ENCODE data around the gene PHF1. TPM values are rescaled to one million over a fixed set of nuclear protein-coding genes. Genes with fewer than 3 reads are reported as not detected.
"Not testable (repeated sequence)": the region's sequence is repeated elsewhere in the genome, so short reads cannot be mapped to it uniquely, and the experiment has no call there.

PHF1 gene
- total RNA-seq, 1 experiment from 2014 or later, result 25.5 TPM

GRCh38 chr6:33380272-33380981 lies 30.4 kb upstream of the PHF1 start:
- Histone ChIP-seq H3K36me3 (no peaks in the 10 kb centered on the region), H3K27ac (no peak overlapping the region), H3K4me3 (no peak overlapping the region), H3K27me3 (no peaks in the 10 kb centered on the region; the same call in 1 of the 2 replicates), H3K4me1 (no peaks in the 10 kb centered on the region), H3K9me3 (replicated peaks) (no peaks in the 10 kb centered on the region)
- no peak for DNase-seq

- Histone ChIP-seq H3K36me3 (no peaks in the 10 kb centered on the region), H3K27ac (no peak overlapping the region), H3K4me1 (no peaks in the 10 kb centered on the region), H3K4me3 (no peak overlapping the region), H3K27me3 (no peaks in the 10 kb centered on the region; the same call in 1 of the 2 replicates), H3K9me3 (replicated peaks) (no peaks in the 10 kb centered on the region)
- no peak for DNase-seq
These were observed 27.2 kb upstream of the PHF1 start for GRCh38 chr6:33383427-33384185.

- Histone ChIP-seq H3K36me3 (no peaks in the 10 kb centered on the region), H3K4me3 (no peak overlapping the region), H3K9me3 (replicated peaks) (no peaks in the 10 kb centered on the region), H3K27me3 (no peaks in the 10 kb centered on the region; the same call in 1 of the 2 replicates), H3K4me1 (no peaks in the 10 kb centered on the region), H3K27ac (no peak overlapping the region)
- DNase-seq, result no peak
These were observed 26.2 kb upstream of the PHF1 start for GRCh38 chr6:33384581-33385020.

- H3K27me3 ChIP-seq, result no peaks in the 10 kb centered on the region
- no peak overlapping the region for H3K27ac ChIP-seq
- H3K4me1 ChIP-seq, result peaks cover 11% of the 10 kb centered on the region
- DNase-seq, result no peak
- no peak overlapping the region for H3K4me3 ChIP-seq
- H3K9me3 ChIP-seq (replicated peaks), result no peaks in the 10 kb centered on the region
- H3K36me3 ChIP-seq, result peaks cover 7% of the 10 kb centered on the region; the same call in 1 of the 2 replicates
These were observed 20.6 kb upstream of the PHF1 start for GRCh38 chr6:33390173-33390572.

GRCh38 chr6:33390767-33391277 lies 20.0 kb upstream of the PHF1 start:
- no peaks in the 10 kb centered on the region for H3K9me3 ChIP-seq (replicated peaks)
- peaks cover 11% of the 10 kb centered on the region for H3K4me1 ChIP-seq
- DNase-seq, result no peak
- peaks cover 12% of the 10 kb centered on the region; the same call in 1 of the 2 replicates for H3K36me3 ChIP-seq
- no peaks in the 10 kb centered on the region for H3K27me3 ChIP-seq
- H3K4me3 ChIP-seq, result peak overlapping the region; percentile 37
- H3K27ac ChIP-seq, result peak overlapping the region; percentile 53

- Histone ChIP-seq H3K27me3 (no peaks in the 10 kb centered on the region), H3K36me3 (peaks cover 15% of the 10 kb centered on the region; the same call in 1 of the 2 replicates), H3K27ac (peak within 1 kb of the TSS; percentile 87), H3K4me3 (peak within 1 kb of the TSS; percentile 80), H3K4me1 (peaks cover 11% of the 10 kb centered on the region), H3K9me3 (replicated peaks) (no peaks in the 10 kb centered on the region)
- DNase-seq, result peak; percentile 99
These were observed 19.4 kb upstream of the PHF1 start, which contains the start of gene KIFC1 for GRCh38 chr6:33391278-33391921. Gene KIFC1, plus strand, starts transcription at chr6:33391823. Its CDS starts 163 bp downstream, at chr6:33391986.

- peak overlapping the region; percentile 80 for H3K4me3 ChIP-seq
- no peaks in the 10 kb centered on the region for H3K27me3 ChIP-seq
- peak overlapping the region; percentile 87 for H3K27ac ChIP-seq
- H3K9me3 ChIP-seq (replicated peaks), result no peaks in the 10 kb centered on the region
- peak; percentile 38 to 41 for DNase-seq
- H3K4me1 ChIP-seq, result peaks cover 11% of the 10 kb centered on the region
- H3K36me3 ChIP-seq, result peaks cover 15% of the 10 kb centered on the region; the same call in 1 of the 2 replicates
These were observed 18.8 kb upstream of the PHF1 start for GRCh38 chr6:33391922-33392594.

- Histone ChIP-seq H3K4me3 (peak overlapping the region; percentile 80), H3K9me3 (replicated peaks) (no peaks in the 10 kb centered on the region), H3K27ac (peak overlapping the region; percentile 87), H3K27me3 (no peaks in the 10 kb centered on the region), H3K36me3 (peaks cover 18% of the 10 kb centered on the region), H3K4me1 (peaks cover 11% of the 10 kb centered on the region)
- peak; percentile 35 to 59 for DNase-seq
These were observed 18.2 kb upstream of the PHF1 start for GRCh38 chr6:33392595-33392948.

GRCh38 chr6:33392979-33393378 lies 17.8 kb upstream of the PHF1 start:
- Histone ChIP-seq H3K27ac (peak overlapping the region; percentile 87), H3K4me3 (peak overlapping the region; percentile 80)

GRCh38 chr6:33397541-33397940 lies 13.3 kb upstream of the PHF1 start:
- Histone ChIP-seq H3K36me3 (peaks cover 62% of the 10 kb centered on the region), H3K4me1 (peaks cover 4% of the 10 kb centered on the region), H3K4me3 (no peak overlapping the region), H3K9me3 (replicated peaks) (no peaks in the 10 kb centered on the region), H3K27ac (no peak overlapping the region), H3K27me3 (no peaks in the 10 kb centered on the region)
- no peak for DNase-seq

More at GRCh38 chr6:33392979-33393378, 17.8 kb upstream of the PHF1 start:
- Histone ChIP-seq H3K9me3 (replicated peaks) (no peaks in the 10 kb centered on the region), H3K27me3 (no peaks in the 10 kb centered on the region), H3K36me3 (peaks cover 22% of the 10 kb centered on the region), H3K4me1 (peaks cover 11% of the 10 kb centered on the region)
- DNase-seq, result no peak

- not testable (repeated sequence) for H3K27ac ChIP-seq; DNase-seq; H3K27me3 ChIP-seq; H3K4me3 ChIP-seq; H3K9me3 ChIP-seq (replicated peaks); H3K4me1 ChIP-seq
- peaks cover 73% of the 10 kb centered on the region for H3K36me3 ChIP-seq
These were observed 12.2 kb upstream of the PHF1 start for GRCh38 chr6:33398601-33399000.

GRCh38 chr6:33399881-33400280 lies 10.9 kb upstream of the PHF1 start:
- peaks cover 81% of the 10 kb centered on the region for H3K36me3 ChIP-seq
- DNase-seq; H3K27me3 ChIP-seq; H3K27ac ChIP-seq; H3K4me1 ChIP-seq; H3K9me3 ChIP-seq (replicated peaks); H3K4me3 ChIP-seq: not testable (repeated sequence)

- Histone ChIP-seq H3K4me1 (peaks cover 5% of the 10 kb centered on the region), H3K36me3 (peaks cover 81% of the 10 kb centered on the region), H3K9me3 (replicated peaks) (no peaks in the 10 kb centered on the region), H3K27ac (no peak overlapping the region), H3K27me3 (no peaks in the 10 kb centered on the region), H3K4me3 (no peak overlapping the region)
- DNase-seq, result no peak
These were observed 5.9 kb upstream of the PHF1 start for GRCh38 chr6:33404884-33405283.

GRCh38 chr6:33405386-33405940 lies 5.4 kb upstream of the PHF1 start:
- Histone ChIP-seq H3K36me3 (peaks cover 81% of the 10 kb centered on the region), H3K4me3 (no peak overlapping the region), H3K27ac (no peak overlapping the region), H3K4me1 (peaks cover 5% of the 10 kb centered on the region), H3K27me3 (no peaks in the 10 kb centered on the region), H3K9me3 (replicated peaks) (no peaks in the 10 kb centered on the region)
- DNase-seq, result no peak
